GM19025 (cell line): ENCODE data around the gene FLNB.
A peak's percentile ranks its signal among the peaks of the same experiment; 100 is the strongest.
"Not testable (repeated sequence)": the region's sequence is repeated elsewhere in the genome, so short reads cannot be mapped to it uniquely, and the experiment has no call there.

Source experiments
- ATAC-seq: cut with Tn5 transposase; IDR thresholded peaks from one replicate; pipeline ENCODE4 v1.9.1; 2021; ENCODE audit warnings: mild to moderate bottlenecking, low read depth, moderate library complexity; ENCODE audit not compliant: unreplicated experiment

The FLNB gene

GRCh38 chr3:57978316-57978715 lies 29.9 kb upstream of the FLNB start:
- ATAC-seq: no peak

- no peak for ATAC-seq
These were observed 27.8 kb upstream of the FLNB start for GRCh38 chr3:57980416-57980815.

DNA sequence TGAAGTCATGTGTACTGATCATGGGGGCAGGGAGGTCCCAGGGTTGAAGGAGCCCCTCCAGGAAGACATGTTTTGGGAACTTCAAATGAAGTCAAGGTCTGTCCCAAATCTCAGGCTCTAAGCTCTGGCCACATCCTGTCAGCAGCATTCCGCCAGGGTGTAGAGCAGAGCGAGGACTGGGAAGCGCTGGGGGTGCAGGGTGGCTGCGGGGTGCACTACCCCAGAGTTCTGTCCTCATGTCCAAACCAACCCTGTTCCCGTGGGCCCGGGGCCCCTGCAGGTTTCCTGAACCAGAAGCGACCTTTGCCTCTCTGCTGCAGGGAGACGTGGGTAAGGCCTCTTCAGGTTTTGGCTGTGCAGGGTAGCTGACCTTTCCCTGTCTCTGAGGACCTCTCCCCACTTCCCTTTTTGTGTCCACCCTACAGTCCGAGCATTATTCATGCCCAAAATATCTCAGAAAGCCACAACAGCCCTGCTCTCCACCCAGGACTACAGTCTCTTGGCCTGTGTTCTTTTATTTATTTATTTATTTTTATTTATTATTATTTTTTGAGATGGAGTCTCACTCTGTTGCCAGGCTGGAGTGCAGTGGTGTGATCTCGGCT lies 26.6 kb upstream of the FLNB start:
- no peak for ATAC-seq

DNA sequence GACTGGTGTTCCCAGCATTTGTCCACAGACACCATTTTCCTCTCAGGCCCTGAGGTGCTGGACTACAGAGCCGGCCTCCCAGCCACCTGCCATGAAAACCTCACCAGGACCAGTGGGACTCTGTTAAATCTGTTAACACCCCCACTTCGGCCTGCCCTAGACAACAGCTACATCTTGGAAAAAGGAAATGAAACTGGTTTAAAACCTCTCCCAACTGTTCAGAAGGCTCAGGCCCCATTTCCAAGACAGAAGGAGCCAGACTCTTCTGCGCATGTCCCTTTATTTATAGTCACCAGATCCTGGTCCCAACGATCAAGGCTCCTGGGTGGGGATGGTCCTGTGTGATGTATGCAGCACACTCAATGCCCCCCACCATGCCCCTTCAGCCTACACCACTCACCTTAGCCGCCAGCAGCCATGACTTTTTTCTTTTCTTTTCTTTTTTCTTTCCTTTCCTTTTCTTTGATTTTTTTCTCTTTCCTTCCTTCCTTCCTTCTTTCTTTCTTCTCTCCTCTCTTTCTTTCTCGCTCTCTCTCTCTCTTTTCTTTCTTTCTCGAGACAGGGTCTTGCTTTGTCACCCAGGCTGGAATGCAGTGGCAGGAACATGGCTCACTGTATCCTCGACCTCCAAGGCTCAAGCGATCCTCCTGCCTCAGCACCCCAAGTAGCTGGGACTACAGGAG lies 25.5 kb upstream of the FLNB start:
- no peak for ATAC-seq

DNA sequence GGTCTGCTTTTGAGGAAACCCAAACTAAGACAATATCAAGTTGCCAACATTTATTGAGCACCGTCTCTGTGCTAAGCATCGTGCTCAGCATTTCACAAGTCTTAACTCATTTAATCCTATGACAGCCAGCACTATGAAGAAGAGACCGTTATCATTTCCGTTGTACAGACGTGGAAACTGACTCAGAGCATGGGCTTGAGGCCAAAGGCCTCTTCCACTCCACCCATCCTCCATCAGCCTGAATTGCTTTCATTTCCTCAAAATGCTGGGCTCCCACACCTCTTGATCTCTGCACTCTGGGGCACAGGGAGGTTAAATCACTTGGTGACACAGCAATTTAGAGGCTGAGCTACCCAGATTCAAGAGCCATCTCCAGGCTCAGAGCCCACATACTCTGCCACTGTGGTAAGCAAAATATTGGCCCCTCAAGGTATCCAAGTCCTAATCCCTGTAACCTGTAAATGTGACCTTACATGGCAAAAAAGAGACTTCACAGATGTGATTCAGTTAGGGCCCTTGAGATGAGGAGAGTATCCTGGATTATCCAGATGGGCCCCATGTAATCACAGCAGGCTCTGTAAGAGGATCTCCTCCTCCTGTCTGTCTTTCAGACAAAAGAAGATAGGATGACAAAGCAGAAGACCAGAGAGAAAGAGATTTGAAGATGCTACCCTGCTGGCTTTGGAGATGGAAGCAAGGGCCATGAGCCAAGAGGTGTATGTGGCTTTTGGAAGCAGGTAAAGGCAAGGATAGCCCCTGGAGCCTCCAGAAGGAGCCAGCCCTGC lies 24.3 kb upstream of the FLNB start:
- ATAC-seq: peak; percentile 99

DNA sequence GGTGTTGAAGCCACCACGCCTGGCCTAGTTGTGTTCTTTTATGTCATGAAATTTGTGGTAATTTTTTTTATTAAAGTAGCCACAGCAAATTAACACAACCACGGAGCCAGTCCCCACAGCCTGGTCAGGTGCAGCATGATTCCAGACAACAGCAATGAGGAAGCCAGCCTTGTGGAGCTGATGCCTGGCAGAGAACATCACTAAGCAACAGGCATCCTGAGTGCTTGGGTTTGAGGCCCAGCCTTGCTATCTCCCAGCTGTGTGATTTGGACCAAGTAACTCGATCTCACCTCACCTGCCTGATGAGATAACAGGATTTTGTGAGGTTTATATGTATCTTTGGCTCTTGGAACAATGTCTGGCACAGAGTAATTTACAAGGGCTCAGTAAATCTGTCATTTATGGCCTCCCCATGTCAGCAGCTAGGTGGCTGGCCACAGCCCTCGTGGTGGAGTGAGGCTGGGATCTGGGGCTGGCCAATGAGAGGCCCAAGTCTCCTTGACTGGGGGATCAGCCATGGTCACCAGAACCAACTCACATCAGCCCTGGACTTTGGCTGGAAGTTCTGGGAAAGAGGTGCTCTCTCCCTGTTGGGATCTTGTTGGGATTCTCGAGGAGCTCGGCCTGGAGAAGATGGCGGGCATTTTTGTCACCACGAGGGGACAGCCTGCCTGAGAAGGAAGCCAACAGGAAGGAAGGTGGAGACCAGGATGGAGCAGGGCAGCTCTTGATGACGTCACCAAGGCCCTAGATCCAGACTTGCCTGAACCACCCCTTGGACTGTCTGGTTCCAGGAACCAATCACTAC lies 22.8 kb upstream of the FLNB start:
- ATAC-seq: no peak

DNA sequence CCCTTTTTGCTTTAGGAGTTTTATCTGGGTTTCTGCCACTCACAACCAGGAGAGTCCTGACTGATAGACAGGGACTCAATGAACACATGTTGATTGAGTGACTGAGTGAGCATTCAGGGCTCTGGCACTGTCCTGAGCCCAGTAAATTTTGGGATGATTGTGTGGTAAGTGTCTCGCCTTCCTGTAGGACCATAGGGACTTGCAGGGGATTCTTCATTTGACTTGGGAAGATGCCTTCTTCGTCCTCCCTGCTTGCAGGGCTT lies 22.3 kb upstream of the FLNB start:
- no peak for ATAC-seq

DNA sequence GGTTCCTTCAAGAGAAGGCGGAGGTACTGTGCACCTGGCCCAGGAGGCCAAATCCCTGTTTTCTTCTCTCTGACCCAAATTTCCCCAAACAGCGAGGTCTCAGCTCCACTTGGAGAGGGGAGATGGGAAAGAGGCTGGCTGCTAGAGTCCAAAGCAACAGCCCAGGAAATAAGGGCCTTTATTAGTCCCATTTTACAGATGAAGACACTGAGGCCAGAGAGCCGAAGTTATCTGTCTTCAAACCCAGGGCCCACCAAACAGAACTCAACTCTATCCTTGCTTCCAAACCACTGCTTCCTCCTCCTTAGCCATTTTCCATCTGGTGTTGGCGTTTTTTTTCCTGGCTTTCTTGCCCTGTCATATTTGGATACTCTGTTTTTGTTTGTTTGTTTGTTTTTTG lies 22.0 kb upstream of the FLNB start:
- ATAC-seq: no peak

GRCh38 chr3:57989198-57989597 lies 19.0 kb upstream of the FLNB start:
- not testable (repeated sequence) for ATAC-seq

- no peak for ATAC-seq
These were observed 18.6 kb upstream of the FLNB start for GRCh38 chr3:57989646-57990045.

- ATAC-seq: no peak
These were observed 15.6 kb upstream of the FLNB start for GRCh38 chr3:57992452-57993213.

- ATAC-seq: no peak
These were observed 9.6 kb upstream of the FLNB start for GRCh38 chr3:57998366-57999283.

GRCh38 chr3:57999417-58000115 lies 8.7 kb upstream of the FLNB start:
- ATAC-seq: no peak

DNA sequence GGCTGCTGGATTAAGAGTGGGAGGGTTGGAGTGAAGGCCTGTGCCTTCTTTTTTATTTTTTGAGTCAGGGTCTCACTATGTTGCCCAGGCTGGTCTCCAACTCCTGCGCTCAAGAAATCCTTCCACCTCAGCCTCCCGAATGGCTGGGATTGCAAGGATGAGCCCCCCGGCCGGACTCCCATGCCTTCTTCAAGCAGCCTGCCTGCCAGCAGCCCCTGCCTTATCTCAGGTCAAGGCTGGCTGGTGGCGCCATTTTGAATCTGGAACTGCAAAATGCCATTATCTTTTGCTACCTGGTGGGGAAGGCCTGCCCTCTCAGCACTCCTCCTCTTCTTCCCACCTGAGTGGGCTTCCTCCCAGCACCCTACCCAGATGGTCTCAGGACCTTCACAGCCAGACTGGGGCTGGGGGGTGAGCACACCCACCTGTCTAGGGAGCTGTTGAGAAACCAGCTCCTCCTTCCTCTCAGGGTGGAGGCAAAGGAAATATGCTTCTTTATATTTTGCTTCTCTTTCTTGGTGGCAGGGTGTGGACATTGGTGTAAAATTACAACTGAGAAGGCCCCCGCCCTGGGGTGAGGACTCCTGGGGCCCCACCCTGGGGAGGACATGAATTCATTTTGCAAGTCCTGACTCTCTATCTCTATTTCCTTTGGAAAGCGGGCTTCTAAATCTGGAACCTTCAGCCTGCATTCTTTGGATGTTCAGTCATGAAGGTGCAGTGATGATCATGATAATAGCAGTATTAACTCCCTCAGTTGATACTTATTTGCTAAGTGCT lies 7.7 kb upstream of the FLNB start:
- ATAC-seq: no peak

DNA sequence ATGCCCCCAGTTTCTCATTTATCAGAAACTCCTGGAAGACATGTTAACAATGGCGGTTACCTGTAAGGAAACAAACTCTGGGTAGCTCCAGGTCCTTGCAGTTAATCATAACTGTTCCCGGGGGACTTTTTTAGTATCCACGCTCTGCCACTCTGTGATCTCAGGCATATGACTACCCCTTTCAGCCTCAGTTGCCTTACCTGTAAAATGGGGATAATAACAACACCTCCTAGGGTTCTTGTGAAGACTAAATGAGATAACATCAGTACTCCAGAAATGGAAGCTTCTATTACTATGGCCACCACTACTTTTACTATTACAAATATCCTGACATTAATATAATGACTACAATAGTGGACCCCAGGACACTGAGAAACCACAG lies 7.1 kb upstream of the FLNB start:
- ATAC-seq: no peak

DNA sequence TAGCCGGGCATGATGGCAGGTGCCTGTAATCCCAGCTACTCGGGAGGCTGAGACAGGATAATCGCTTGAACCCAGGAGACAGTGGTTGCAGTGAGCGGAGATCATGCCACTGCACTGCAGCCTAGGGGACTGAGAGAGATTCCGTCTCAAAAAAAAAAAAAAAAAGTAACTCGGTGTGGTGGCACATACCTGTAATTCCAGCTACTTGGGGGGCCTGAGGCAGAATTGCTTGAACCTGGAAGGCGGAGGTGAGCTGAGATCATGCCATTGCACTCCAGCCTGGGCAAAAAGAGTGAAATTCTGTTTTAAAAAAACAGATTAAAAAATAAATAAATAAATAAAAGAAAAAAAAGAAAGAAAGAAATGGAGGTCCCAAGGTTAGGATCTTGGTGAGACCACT lies 6.2 kb upstream of the FLNB start:
- ATAC-seq: no peak

GRCh38 chr3:58003093-58003492 lies 5.1 kb upstream of the FLNB start:
- ATAC-seq: no peak

DNA sequence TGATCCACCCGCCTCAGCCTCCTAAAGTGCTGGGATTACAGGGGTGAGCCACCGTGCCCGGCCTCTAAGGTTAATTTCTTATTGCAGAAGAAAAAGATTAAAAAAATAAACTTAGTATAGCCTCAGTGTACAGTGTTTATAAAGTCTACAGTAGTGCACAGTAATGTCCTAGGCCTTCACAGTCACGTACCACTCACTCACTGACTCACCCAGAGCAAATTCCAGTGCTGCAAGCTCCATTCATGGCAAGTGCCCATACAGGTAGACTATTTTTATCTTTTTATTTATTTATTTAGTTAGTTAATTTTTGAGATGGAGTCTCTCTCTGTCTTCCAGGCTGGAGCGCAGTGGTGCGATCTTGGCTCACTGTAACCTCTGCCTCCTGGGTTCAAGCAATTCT lies 3.2 kb upstream of the FLNB start:
- ATAC-seq: no peak
